ENCODE data around the gene RABGAP1L.
"Not testable (repeated sequence)": the region's sequence is repeated elsewhere in the genome, so short reads cannot be mapped to it uniquely, and the experiment has no call there.

Gene RABGAP1L

GRCh38 chr1:174626031-174627025 lies 467.0 kb downstream of the RABGAP1L start:
- ChIA-PET CTCF (interaction anchor here (0.6 kb wide), 4 partner anchors 40 to 1720 kb away, joined by 3 to 4 read pairs (median 4); no protein-coding TSS in a partner anchor), POLR2A (ENCODE audit: low non-redundant PET) (no interaction called here)
- DNase-seq (ENCODE audit: low spot score), result no peak
- no peak overlapping the region for H3K27ac ChIP-seq
- TF ChIP-seq CTCF (conservative IDR thresholded peaks at IDR 0.05; ENCODE audit: low read depth), result no peak

- DNase-seq (ENCODE audit: low spot score), result no peak
- TF ChIP-seq CTCF (conservative IDR thresholded peaks at IDR 0.05; ENCODE audit: low read depth), result no peak
- CTCF ChIA-PET, result no interaction called here
- H3K27ac ChIP-seq, result no peak overlapping the region
- POLR2A ChIA-PET (ENCODE audit: low non-redundant PET), result no interaction called here
Observed at GRCh38 chr1:174637487-174637886, 478.2 kb downstream of the RABGAP1L start.

GRCh38 chr1:174639461-174639860 lies 480.1 kb downstream of the RABGAP1L start:
- POLR2A ChIA-PET (ENCODE audit: low non-redundant PET), result no interaction called here
- TF ChIP-seq CTCF (conservative IDR thresholded peaks at IDR 0.05; ENCODE audit: low read depth), result no peak
- CTCF ChIA-PET, result interaction anchor here (0.7 kb wide), 2 partner anchors 81 to 1348 kb away, joined by 4 to 6 read pairs; no protein-coding TSS in a partner anchor

GRCh38 chr1:174640783-174641182 lies 481.5 kb downstream of the RABGAP1L start:
- DNase-seq (ENCODE audit: low spot score), result no peak
- ChIA-PET CTCF (interaction anchor here (0.5 to 0.8 kb wide), 4 partner anchors 18 to 183 kb away, joined by 3 to 4 read pairs (median 3); no protein-coding TSS in a partner anchor), POLR2A (ENCODE audit: low non-redundant PET) (no interaction called here)
- TF ChIP-seq CTCF (conservative IDR thresholded peaks at IDR 0.05; ENCODE audit: low read depth), result no peak
- H3K27ac ChIP-seq, result no peak overlapping the region

More at GRCh38 chr1:174639461-174639860, 480.1 kb downstream of the RABGAP1L start:
- H3K27ac ChIP-seq, result no peak overlapping the region
- no peak for DNase-seq (ENCODE audit: low spot score)

GRCh38 chr1:174642393-174642792 lies 483.1 kb downstream of the RABGAP1L start:
- no peak for DNase-seq (ENCODE audit: low spot score)
- POLR2A ChIA-PET (ENCODE audit: low non-redundant PET), result no interaction called here
- H3K27ac ChIP-seq, result no peak overlapping the region
- CTCF ChIA-PET, result no interaction called here
- no peak for TF ChIP-seq CTCF (conservative IDR thresholded peaks at IDR 0.05; ENCODE audit: low read depth)

GRCh38 chr1:174643206-174643605 lies 483.9 kb downstream of the RABGAP1L start:
- ChIA-PET POLR2A (ENCODE audit: low non-redundant PET) (no interaction called here), CTCF (no interaction called here)
- no peak overlapping the region for H3K27ac ChIP-seq
- no peak for DNase-seq (ENCODE audit: low spot score)
- no peak for TF ChIP-seq CTCF (conservative IDR thresholded peaks at IDR 0.05; ENCODE audit: low read depth)

- CTCF ChIA-PET, result interaction anchor here (0.6 kb wide), 1 partner anchor 94 kb away, joined by 3 read pairs; no protein-coding TSS in a partner anchor
- H3K27ac ChIP-seq; DNase-seq (ENCODE audit: low spot score); POLR2A ChIA-PET (ENCODE audit: low non-redundant PET): not testable (repeated sequence)
Observed at GRCh38 chr1:174649572-174649971, 490.3 kb downstream of the RABGAP1L start.

Measured in RWPE1 (cell line).